ENCODE data around the gene BORCS5.

The BORCS5 gene

GRCh38 chr12:12445165-12445881, 88.4 kb downstream of the BORCS5 start:
- Histone ChIP-seq H3K4me1 (peaks cover 3% of the 10 kb centered on the region; the same call in 1 of the 2 replicates), H3K36me3 (no peaks in the 10 kb centered on the region), H3K9me3 (no peaks in the 10 kb centered on the region), H3K4me3 (ENCODE audit: low read depth, low read length) (no peak overlapping the region), H3K27me3 (no peaks in the 10 kb centered on the region)
- TF ChIP-seq, protein P1, sequence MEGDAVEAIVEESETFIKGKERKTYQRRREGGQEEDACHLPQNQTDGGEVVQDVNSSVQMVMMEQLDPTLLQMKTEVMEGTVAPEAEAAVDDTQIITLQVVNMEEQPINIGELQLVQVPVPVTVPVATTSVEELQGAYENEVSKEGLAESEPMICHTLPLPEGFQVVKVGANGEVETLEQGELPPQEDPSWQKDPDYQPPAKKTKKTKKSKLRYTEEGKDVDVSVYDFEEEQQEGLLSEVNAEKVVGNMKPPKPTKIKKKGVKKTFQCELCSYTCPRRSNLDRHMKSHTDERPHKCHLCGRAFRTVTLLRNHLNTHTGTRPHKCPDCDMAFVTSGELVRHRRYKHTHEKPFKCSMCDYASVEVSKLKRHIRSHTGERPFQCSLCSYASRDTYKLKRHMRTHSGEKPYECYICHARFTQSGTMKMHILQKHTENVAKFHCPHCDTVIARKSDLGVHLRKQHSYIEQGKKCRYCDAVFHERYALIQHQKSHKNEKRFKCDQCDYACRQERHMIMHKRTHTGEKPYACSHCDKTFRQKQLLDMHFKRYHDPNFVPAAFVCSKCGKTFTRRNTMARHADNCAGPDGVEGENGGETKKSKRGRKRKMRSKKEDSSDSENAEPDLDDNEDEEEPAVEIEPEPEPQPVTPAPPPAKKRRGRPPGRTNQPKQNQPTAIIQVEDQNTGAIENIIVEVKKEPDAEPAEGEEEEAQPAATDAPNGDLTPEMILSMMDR (IDR thresholded peaks at IDR 0.05; ENCODE audit: low read depth, low read length), result no peak
- no peak for DNase-seq

GRCh38 chr12:12445882-12446181, 89.0 kb downstream of the BORCS5 start:
- no peaks in the 10 kb centered on the region for H3K27me3 ChIP-seq
- H3K4me1 ChIP-seq, result peaks cover 3% of the 10 kb centered on the region; the same call in 1 of the 2 replicates
- H3K9me3 ChIP-seq, result no peaks in the 10 kb centered on the region
- no peak overlapping the region for H3K4me3 ChIP-seq (ENCODE audit: low read depth, low read length)
- no peak for DNase-seq
- TF ChIP-seq, protein P1 (IDR thresholded peaks at IDR 0.05; ENCODE audit: low read depth, low read length), result no peak
- H3K36me3 ChIP-seq, result no peaks in the 10 kb centered on the region

DNA sequence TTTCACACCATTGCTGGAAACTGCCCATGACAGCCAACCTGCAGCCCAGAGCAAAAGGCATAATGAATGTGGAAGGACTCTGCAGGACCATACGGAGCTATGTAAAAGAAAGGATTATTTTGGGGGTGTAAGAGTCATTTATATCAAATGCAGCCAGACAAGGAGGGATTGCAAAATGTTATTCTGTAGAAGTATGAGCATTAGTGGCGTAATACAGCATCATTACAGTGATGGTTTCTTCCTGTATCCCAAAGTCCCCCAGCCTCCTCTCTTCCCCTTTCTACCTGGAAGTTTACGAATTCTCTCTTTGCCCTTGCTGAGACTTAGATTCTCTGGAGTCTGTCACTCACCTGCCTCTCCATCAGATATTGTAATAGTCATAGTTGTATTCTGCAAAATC, 89.9 kb downstream of the BORCS5 start:
- TF ChIP-seq, protein P1 (IDR thresholded peaks at IDR 0.05; ENCODE audit: low read depth, low read length), result no peak
- no peaks in the 10 kb centered on the region for H3K9me3 ChIP-seq
- no peak overlapping the region for H3K4me3 ChIP-seq (ENCODE audit: low read depth, low read length)
- no peaks in the 10 kb centered on the region for H3K27me3 ChIP-seq
- no peaks in the 10 kb centered on the region for H3K36me3 ChIP-seq
- no peak for DNase-seq
- H3K4me1 ChIP-seq, result peaks cover 3% of the 10 kb centered on the region; the same call in 1 of the 2 replicates

DNA sequence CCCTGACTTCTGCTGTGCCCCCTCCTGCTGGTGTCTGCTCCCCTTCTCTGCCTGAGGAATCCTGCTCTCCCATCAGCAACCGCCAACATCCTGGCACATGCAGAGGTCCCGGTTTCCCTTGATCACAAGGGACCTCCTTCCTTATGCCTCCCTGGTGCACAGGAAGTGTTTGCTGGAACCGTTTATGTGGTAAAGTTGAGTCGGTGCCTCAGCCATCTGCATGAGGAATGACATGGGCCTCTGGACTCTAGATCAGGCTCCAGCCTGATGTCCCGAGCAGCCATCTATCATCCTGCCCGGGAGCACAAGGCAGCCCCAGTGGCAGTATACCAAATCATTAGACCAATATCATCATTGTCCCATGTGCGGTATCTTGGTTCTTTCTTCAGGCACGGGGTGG, 90.4 kb downstream of the BORCS5 start:
- no peak for DNase-seq
- Histone ChIP-seq H3K4me3 (ENCODE audit: low read depth, low read length) (no peak overlapping the region), H3K9me3 (no peaks in the 10 kb centered on the region), H3K4me1 (peaks cover 1% of the 10 kb centered on the region; the same call in 1 of the 2 replicates), H3K36me3 (no peaks in the 10 kb centered on the region), H3K27me3 (no peaks in the 10 kb centered on the region)
- TF ChIP-seq, protein P1 (IDR thresholded peaks at IDR 0.05; ENCODE audit: low read depth, low read length), result no peak

DNA sequence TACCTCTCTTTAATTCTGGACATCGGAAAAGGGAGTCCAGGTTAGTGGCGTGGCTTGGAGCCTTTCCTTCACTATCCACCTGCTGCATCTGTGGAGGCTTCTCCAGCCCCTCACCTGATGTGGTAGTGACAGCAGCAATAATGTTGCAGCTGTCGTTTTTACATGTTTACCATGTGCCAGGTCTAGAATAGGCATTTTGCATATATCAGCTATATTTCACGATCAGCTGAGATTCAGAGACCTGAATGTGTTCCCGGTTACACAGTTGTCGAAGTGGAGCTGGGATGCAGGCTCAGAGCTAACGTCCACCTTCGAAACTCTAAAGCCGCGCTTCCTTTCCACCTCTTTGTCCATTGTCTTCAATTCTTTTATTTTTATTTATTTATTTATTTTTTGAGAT, 91.0 kb downstream of the BORCS5 start:
- no peaks in the 10 kb centered on the region for H3K9me3 ChIP-seq
- H3K27me3 ChIP-seq, result no peaks in the 10 kb centered on the region
- no peaks in the 10 kb centered on the region for H3K4me1 ChIP-seq
- no peak overlapping the region for H3K4me3 ChIP-seq (ENCODE audit: low read depth, low read length)
- TF ChIP-seq, protein P1 (IDR thresholded peaks at IDR 0.05; ENCODE audit: low read depth, low read length), result no peak
- DNase-seq, result no peak
- H3K36me3 ChIP-seq, result no peaks in the 10 kb centered on the region

GRCh38 chr12:12449533-12450025, 92.7 kb downstream of the BORCS5 start:
- no peak for DNase-seq
- TF ChIP-seq, protein P1 (IDR thresholded peaks at IDR 0.05; ENCODE audit: low read depth, low read length), result no peak
- no peaks in the 10 kb centered on the region for H3K9me3 ChIP-seq
- H3K36me3 ChIP-seq, result no peaks in the 10 kb centered on the region
- no peak overlapping the region for H3K4me3 ChIP-seq (ENCODE audit: low read depth, low read length)
- H3K27me3 ChIP-seq, result no peaks in the 10 kb centered on the region
- H3K4me1 ChIP-seq, result peaks cover 3% of the 10 kb centered on the region; the same call in 1 of the 2 replicates
